ENCODE results near the gene LRP8.

DNA sequence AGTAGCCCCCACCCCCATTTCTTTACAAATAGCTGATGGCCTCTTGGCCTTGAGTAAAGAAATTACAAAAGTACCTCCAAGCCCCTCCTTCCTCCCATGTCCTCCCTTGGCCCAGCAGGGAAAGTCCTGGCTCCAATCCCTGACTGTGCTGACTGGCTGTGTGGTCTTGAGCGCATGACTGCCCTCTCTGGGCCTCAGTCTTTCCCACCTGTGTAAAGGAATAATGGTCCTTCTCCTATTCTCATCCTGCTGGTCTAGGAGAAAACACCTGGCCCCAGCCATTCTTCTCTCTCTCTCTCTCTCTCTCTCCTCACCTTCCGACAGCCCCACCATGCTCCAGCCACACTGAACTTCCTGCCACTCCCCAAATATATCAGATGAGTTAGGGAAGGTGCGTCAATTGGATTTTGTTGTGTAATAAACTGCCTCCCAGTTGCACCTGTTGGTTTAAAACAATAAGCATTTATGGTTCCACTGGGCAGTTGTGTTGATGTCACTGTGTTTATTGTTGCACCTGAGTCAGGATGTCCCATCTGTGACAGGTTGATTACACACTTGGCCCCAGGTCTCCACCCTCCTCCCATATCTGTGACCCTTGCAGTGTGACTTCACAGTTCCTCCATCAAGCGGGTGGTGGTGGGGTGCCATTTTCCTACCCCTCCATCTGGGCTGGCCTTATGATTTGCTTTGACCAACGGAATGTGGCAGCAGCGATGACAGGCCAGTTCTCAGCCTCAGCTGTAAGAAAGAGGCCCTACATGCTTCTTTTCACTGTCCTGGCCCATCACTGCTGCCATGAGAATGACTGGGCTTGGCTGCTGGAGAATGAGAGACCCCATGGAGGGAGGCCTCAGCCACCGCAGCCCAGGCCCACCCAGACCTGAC lies 22.3 kb upstream of the LRP8 start:
- TF ChIP-seq CTCF (conservative IDR thresholded peaks at IDR 0.05; ENCODE audit: low read length) (no peak), EZH2phosphoT487 (IDR thresholded peaks at IDR 0.05; ENCODE audit: borderline replicate concordance) (no peak)
